PC-9 (cell line): ENCODE results near the gene TAF11L3. TPM values are rescaled to one million over a fixed set of nuclear protein-coding genes. Genes with fewer than 3 reads are reported as not detected.
"Not testable (repeated sequence)": the region's sequence is repeated elsewhere in the genome, so short reads cannot be mapped to it uniquely, and the experiment has no call there.

Source experiments
- BruUV-seq: library from RNA; stranded (reverse); fragments of 400-500 nt; replicated peaks from 2 replicates; lab custom pipeline; 2021; lab: Mats Ljungman, UMichigan
- CTCF ChIA-PET: fragments of 300-600 bp; sonication (Branson Sonifier 250); formaldehyde crosslinking; loops from one replicate; lab custom pipeline; 2022; ENCODE audit warnings: antibody characterized with exemption; lab: Charles Lee
- POLR2A ChIA-PET: fragments of 300-600 bp; sonication (Branson Sonifier 250); formaldehyde crosslinking; loops from one replicate; lab custom pipeline; 2022; ENCODE audit warnings: antibody characterized with exemption; ENCODE audit not compliant: unreplicated experiment; lab: Charles Lee
- DNase-seq, 2 experiments: peaks; one replicate each; pipeline versions ENCODE4 v3.0.0 to v3.0.0-alpha.2; 2015 to 2022; ENCODE audit warnings: mixed read lengths in 1 of 2
- H2AFZ ChIP-seq: fragments of 200-600 bp; sonication (generic); 2 replicates; pipeline ENCODE4 v1.8.1; 2017; ENCODE audit warnings: antibody characterized with exemption
- H3F3A ChIP-seq: fragments of 200-600 bp; sonication (generic); 2 replicates; pipeline ENCODE4 v1.8.1; 2017; ENCODE audit warnings: antibody characterized with exemption, mild to moderate bottlenecking, low read depth; ENCODE audit not compliant: insufficient read depth
- H3K27ac ChIP-seq: fragments of 200-600 bp; sonication (generic); 2 replicates; pipeline ENCODE4 v1.6.1; 2016; ENCODE audit warnings: mixed run types
- H3K27me3 ChIP-seq: fragments of 200-600 bp; sonication (generic); 2 replicates; pipeline ENCODE4 v1.6.1; 2016; ENCODE audit warnings: low read depth, mixed run types; ENCODE audit not compliant: insufficient read depth
- H3K36me3 ChIP-seq: fragments of 200-600 bp; sonication (generic); 2 replicates; pipeline ENCODE4 v1.6.1; 2016; ENCODE audit warnings: low read depth, mixed run types
- H3K4me1 ChIP-seq: fragments of 200-600 bp; sonication (generic); replicated peaks from 2 replicates; pipeline ENCODE4 v1.6.1; 2016; ENCODE audit warnings: mixed run types; ENCODE audit not compliant: insufficient read depth
- H3K4me2 ChIP-seq: fragments of 200-600 bp; sonication (generic); 2 replicates; pipeline ENCODE4 v1.6.1; 2017; ENCODE audit warnings: mixed run types
- H3K4me3 ChIP-seq: fragments of 200-600 bp; sonication (generic); 2 replicates; pipeline ENCODE4 v1.6.1; 2016; ENCODE audit warnings: mixed run types
- H3K79me2 ChIP-seq: fragments of 200-600 bp; sonication (generic); 2 replicates; pipeline ENCODE4 v1.6.1; 2017; ENCODE audit warnings: low read depth, mixed run types
- H3K9me2 ChIP-seq: fragments of 200-600 bp; sonication (generic); 2 replicates; pipeline ENCODE4 v1.8.1; 2017; ENCODE audit warnings: mild to moderate bottlenecking; ENCODE audit not compliant: insufficient read depth
- H3K9me3 ChIP-seq: fragments of 200-600 bp; sonication (generic); 2 replicates; pipeline ENCODE4 v1.8.1; 2016; ENCODE audit warnings: low read depth; ENCODE audit not compliant: insufficient read depth
- H4K20me1 ChIP-seq: fragments of 200-600 bp; sonication (generic); 2 replicates; pipeline ENCODE4 v1.8.1; 2017; ENCODE audit not compliant: insufficient read depth
- EZH2 ChIP-seq: fragments of 200-600 bp; sonication (generic); IDR thresholded peaks from 2 replicates; pipeline ENCODE4 v1.8.0; 2017; ENCODE audit warnings: antibody characterized with exemption, low read depth
- intact Hi-C: fragments of 100-400 bp; cut with micrococcal nuclease; formaldehyde crosslinking; loops from one replicate; pipeline ENCODE4 v1.10.0; 2022; ENCODE audit not compliant: unreplicated experiment
- total RNA-seq: library from RNA; stranded (reverse); gene quantifications from 2 replicates; pipeline ENCODE4 v1.2.3, GENCODE V29; 2021
- TF ChIP-seq, protein P1 (sequence below): fragments of 200-600 bp; sonication (generic); conservative IDR thresholded peaks from 2 replicates; pipeline ENCODE4 v1.6.1; 2017; ENCODE audit warnings: mixed run types, antibody characterized with exemption, mild to moderate bottlenecking, moderate library complexity

Gene TAF11L3
- total RNA-seq, 1 experiment from 2014 or later: not detected

- no peak for DNase-seq
- intact Hi-C loops: no loop called here
- ChIA-PET POLR2A (no interaction called here), CTCF (no interaction called here)
- TF ChIP-seq, protein P1, sequence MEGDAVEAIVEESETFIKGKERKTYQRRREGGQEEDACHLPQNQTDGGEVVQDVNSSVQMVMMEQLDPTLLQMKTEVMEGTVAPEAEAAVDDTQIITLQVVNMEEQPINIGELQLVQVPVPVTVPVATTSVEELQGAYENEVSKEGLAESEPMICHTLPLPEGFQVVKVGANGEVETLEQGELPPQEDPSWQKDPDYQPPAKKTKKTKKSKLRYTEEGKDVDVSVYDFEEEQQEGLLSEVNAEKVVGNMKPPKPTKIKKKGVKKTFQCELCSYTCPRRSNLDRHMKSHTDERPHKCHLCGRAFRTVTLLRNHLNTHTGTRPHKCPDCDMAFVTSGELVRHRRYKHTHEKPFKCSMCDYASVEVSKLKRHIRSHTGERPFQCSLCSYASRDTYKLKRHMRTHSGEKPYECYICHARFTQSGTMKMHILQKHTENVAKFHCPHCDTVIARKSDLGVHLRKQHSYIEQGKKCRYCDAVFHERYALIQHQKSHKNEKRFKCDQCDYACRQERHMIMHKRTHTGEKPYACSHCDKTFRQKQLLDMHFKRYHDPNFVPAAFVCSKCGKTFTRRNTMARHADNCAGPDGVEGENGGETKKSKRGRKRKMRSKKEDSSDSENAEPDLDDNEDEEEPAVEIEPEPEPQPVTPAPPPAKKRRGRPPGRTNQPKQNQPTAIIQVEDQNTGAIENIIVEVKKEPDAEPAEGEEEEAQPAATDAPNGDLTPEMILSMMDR: no peak
- TF ChIP-seq EZH2: no peak
- Histone ChIP-seq H3K4me3 (no peak overlapping the region), H3K9me2 (no peaks in the 10 kb centered on the region), H2AFZ (no peak overlapping the region), H3F3A (no peaks in the 10 kb centered on the region), H3K9me3 (no peaks in the 10 kb centered on the region), H3K36me3 (no peaks in the 10 kb centered on the region), H4K20me1 (no peaks in the 10 kb centered on the region), H3K79me2 (no peaks in the 10 kb centered on the region), H3K27ac (no peak overlapping the region), H3K4me1 (no peaks in the 10 kb centered on the region), H3K27me3 (peaks cover 46% of the 10 kb centered on the region), H3K4me2 (no peak overlapping the region)
- no TSS peak for BruUV-seq
Measured at GRCh38 chr5:17511775-17512325, 6.3 kb upstream of the TAF11L3 start.

- CTCF ChIA-PET, H3K4me3 ChIP-seq, H3K79me2 ChIP-seq, H2AFZ ChIP-seq, H3K9me2 ChIP-seq, H3F3A ChIP-seq, BruUV-seq, H3K27ac ChIP-seq, DNase-seq, H4K20me1 ChIP-seq, H3K4me2 ChIP-seq, H3K4me1 ChIP-seq, intact Hi-C loops, H3K36me3 ChIP-seq, H3K9me3 ChIP-seq: not testable (repeated sequence)
- POLR2A ChIA-PET: interaction anchor here (0.6 kb wide), 1 partner anchor 906 kb away, joined by 8 read pairs; no protein-coding TSS in a partner anchor
- H3K27me3 ChIP-seq: peaks cover 14% of the 10 kb centered on the region
Measured at GRCh38 chr5:17517526-17517925, 641 bp upstream of the TAF11L3 start.

DNA sequence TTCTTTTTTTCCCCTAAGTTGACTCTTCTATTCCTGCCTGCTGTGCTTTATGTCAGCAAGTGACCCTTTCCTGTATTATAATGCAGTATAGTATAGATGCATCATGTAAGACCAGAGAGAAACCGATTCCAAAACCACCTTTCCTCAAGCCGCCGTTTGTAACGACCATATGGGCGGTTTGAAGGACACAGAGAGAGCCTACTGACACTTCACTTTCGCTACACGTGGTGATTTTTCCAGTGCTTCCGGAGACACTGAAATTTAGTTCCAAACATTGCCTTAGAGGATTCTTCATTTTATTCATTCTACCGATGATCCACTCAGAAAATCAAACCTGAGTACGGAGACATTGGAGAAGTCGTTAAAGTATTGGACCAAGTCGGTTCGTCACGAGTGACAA, 1.3 kb downstream of the TAF11L3 start:
- BruUV-seq, H3K27me3 ChIP-seq, H3K4me3 ChIP-seq, H4K20me1 ChIP-seq, H3K36me3 ChIP-seq, CTCF ChIA-PET, H3K9me3 ChIP-seq, H3K4me1 ChIP-seq, DNase-seq, H3K27ac ChIP-seq, H3K79me2 ChIP-seq, H3K4me2 ChIP-seq, H2AFZ ChIP-seq, H3K9me2 ChIP-seq, H3F3A ChIP-seq, POLR2A ChIA-PET, intact Hi-C loops: not testable (repeated sequence)

GRCh38 chr5:17521501-17521900, 3.3 kb downstream of the TAF11L3 start, which contains the start of gene TAF11L4:
Gene TAF11L4 (plus strand): TSS chr5:17521801.
- H3K9me2 ChIP-seq, H4K20me1 ChIP-seq, intact Hi-C loops, CTCF ChIA-PET, H3K4me3 ChIP-seq, BruUV-seq, H3K79me2 ChIP-seq, POLR2A ChIA-PET, H3K27ac ChIP-seq, H3K36me3 ChIP-seq, H2AFZ ChIP-seq, DNase-seq, H3K4me2 ChIP-seq, H3K4me1 ChIP-seq, H3K9me3 ChIP-seq, H3F3A ChIP-seq: not testable (repeated sequence)
- peaks cover 10% of the 10 kb centered on the region for H3K27me3 ChIP-seq

DNA sequence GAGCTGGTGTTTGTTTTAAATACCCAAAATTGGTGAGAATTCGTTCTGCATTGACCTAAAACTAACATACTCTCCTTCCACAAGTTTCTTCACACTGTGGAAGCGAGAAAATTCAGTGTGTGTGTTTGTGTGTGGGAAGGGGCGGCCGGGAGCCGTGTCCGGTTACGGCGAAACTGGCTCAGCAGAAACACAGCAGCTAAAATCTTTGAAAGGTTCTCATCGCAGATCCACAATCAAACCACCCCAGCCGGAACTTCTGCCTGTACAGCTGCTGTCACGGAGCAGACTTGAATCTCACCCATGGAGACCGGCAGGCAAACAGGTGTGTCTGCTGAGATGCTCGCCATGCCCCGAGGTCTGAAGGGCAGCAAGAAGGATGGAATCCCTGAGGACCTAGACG, 6.8 kb downstream of the TAF11L3 start, which contains the start of gene TAF11L5:
TAF11L5 (plus strand) TSS at position 301 of the 400 bp plus-strand sequence.
- H3K4me2 ChIP-seq, DNase-seq, H3F3A ChIP-seq, CTCF ChIA-PET, H3K4me3 ChIP-seq, POLR2A ChIA-PET, H3K36me3 ChIP-seq, H3K79me2 ChIP-seq, H3K4me1 ChIP-seq, H3K9me2 ChIP-seq, intact Hi-C loops, H3K9me3 ChIP-seq, H3K27ac ChIP-seq, H2AFZ ChIP-seq, H4K20me1 ChIP-seq, BruUV-seq: not testable (repeated sequence)
- H3K27me3 ChIP-seq: peaks cover 11% of the 10 kb centered on the region

- DNase-seq, H3K9me2 ChIP-seq, H3K9me3 ChIP-seq, H3K79me2 ChIP-seq, BruUV-seq, CTCF ChIA-PET, H3K4me2 ChIP-seq, H3K4me3 ChIP-seq, H3K36me3 ChIP-seq, H3F3A ChIP-seq, intact Hi-C loops, H4K20me1 ChIP-seq, H2AFZ ChIP-seq, H3K4me1 ChIP-seq, H3K27ac ChIP-seq, POLR2A ChIA-PET: not testable (repeated sequence)
- H3K27me3 ChIP-seq: peaks cover 14% of the 10 kb centered on the region
Measured at GRCh38 chr5:17526504-17526903, 8.3 kb downstream of the TAF11L3 start.
